Tibial nerve (tissue), 4 donors: ENCODE data around the gene HTR1D. TPM values are rescaled to one million over a fixed set of nuclear protein-coding genes. Genes with fewer than 3 reads are reported as not detected.

ENCODE experiments used
- DNase-seq, 2 donors: peaks; one replicate each; pipeline ENCODE4 v3.0.0-alpha.2; 2019; ENCODE audit warnings: low spot score in 2 of 2
- H3K27ac ChIP-seq, 4 donors: fragments of 200-600 bp; sonication (generic) in 3 of 4; one replicate each; pipeline ENCODE4 v1.5.1; 2017 to 2019; ENCODE audit warnings: mild to moderate bottlenecking in 1 of 4
- H3K27me3 ChIP-seq, 2 donors: fragments of 200-600 bp; sonication (generic) in 1 of 2; one replicate each; pipeline versions ENCODE4 v1.5.1 to v1.6.0; 2017 to 2019
- H3K36me3 ChIP-seq, 3 donors: fragments of 200-600 bp; sonication (generic); one replicate each; pipeline ENCODE4 v1.5.1; 2018 to 2019
- H3K4me1 ChIP-seq, 4 donors: fragments of 200-600 bp; sonication (generic) in 3 of 4; one replicate each; pipeline ENCODE4 v1.5.1; 2017 to 2019
- H3K4me3 ChIP-seq, 4 donors: fragments of 200-600 bp; sonication (generic) in 3 of 4; one replicate each; pipeline ENCODE4 v1.5.1; 2017 to 2019; ENCODE audit warnings: mild to moderate bottlenecking in 1 of 4, moderate library complexity in 1 of 4
- H3K9me3 ChIP-seq, 4 donors: fragments of 200-600 bp; sonication (generic) in 3 of 4; one replicate each; pipeline ENCODE4 v1.5.1; 2017 to 2019
- CTCF ChIP-seq, 5 experiments: fragments of 200-600 bp in 3 of 5; fragments of 450-650 bp in 2 of 5; sonication (generic) in 3 of 5; IDR thresholded peaks; one replicate each; pipeline ENCODE4 v1.5.1; 2016 to 2019; ENCODE audit warnings: antibody characterized with exemption in 5 of 5, mild to moderate bottlenecking in 3 of 5, moderate library complexity in 2 of 5
- EP300 ChIP-seq, 2 donors: sonication (generic); formaldehyde crosslinking; IDR thresholded peaks; one replicate each; pipeline ENCODE4 v1.6.1; 2017; ENCODE audit warnings: antibody characterized with exemption in 2 of 2, mild to moderate bottlenecking in 1 of 2
- POLR2A ChIP-seq, 2 donors: fragments of 450-650 bp; IDR thresholded peaks; one replicate each; pipeline ENCODE4 v1.6.1; 2017; ENCODE audit warnings: antibody characterized with exemption in 2 of 2, mild to moderate bottlenecking in 2 of 2, moderate library complexity in 2 of 2
- WGBS, 2 donors: methylation state at CpG; one replicate each; pipeline ENCODE4 v1.1.5; 2018; 5-methylcytosine and 5-hydroxymethylcytosine counted together
- total RNA-seq, 4 donors: library from RNA; depleted of rRNA; stranded (reverse); fragments of >200 nt; gene quantifications; one replicate each; pipeline ENCODE4 v1.1.0, GENCODE V29; 2016

The HTR1D gene
- total RNA-seq, 4 donors from 2014 or later = 0.30 to 2.4 (median 0.63) TPM; not detected in 1

- TF ChIP-seq POLR2A (IDR thresholded peaks at IDR 0.05) (no peak), EP300 (IDR thresholded peaks at IDR 0.05) (no peak), CTCF (IDR thresholded peaks at IDR 0.05) (no peak)
- no peaks in the 10 kb centered on the region for H3K4me1 ChIP-seq
- 57% methylated on average over 6 of the region's 6 CpGs for WGBS, 2 donors
- H3K27me3 ChIP-seq = peaks cover 0 to 7% of the 10 kb centered on the region in 2 donors
- H3K36me3 ChIP-seq = no peaks in the 10 kb centered on the region
- no peaks in the 10 kb centered on the region for H3K9me3 ChIP-seq
- no peak for DNase-seq
- H3K27ac ChIP-seq = no peak overlapping the region
- no peak overlapping the region for H3K4me3 ChIP-seq
Observed at GRCh38 chr1:23249787-23250454, 32.6 kb upstream of the HTR1D start.

GRCh38 chr1:23247276-23247675 is 30.0 kb upstream of the HTR1D start:
- TF ChIP-seq CTCF (IDR thresholded peaks at IDR 0.05) (no peak), EP300 (IDR thresholded peaks at IDR 0.05) (no peak), POLR2A (IDR thresholded peaks at IDR 0.05) (no peak)
- no peak overlapping the region for H3K4me3 ChIP-seq

GRCh38 chr1:23246274-23246673 is 29.0 kb upstream of the HTR1D start:
- 74 to 80% methylated on average over 2 of the region's 2 CpGs for WGBS, 2 donors
- Histone ChIP-seq H3K36me3 (no peaks in the 10 kb centered on the region), H3K27me3 (peaks cover 0 to 7% of the 10 kb centered on the region in 2 donors), H3K4me3 (no peak overlapping the region), H3K4me1 (no peaks in the 10 kb centered on the region), H3K9me3 (no peaks in the 10 kb centered on the region), H3K27ac (no peak overlapping the region)
- no peak for DNase-seq
- TF ChIP-seq EP300 (IDR thresholded peaks at IDR 0.05) (no peak), CTCF (IDR thresholded peaks at IDR 0.05) (no peak), POLR2A (IDR thresholded peaks at IDR 0.05) (no peak)

More at GRCh38 chr1:23247276-23247675, 30.0 kb upstream of the HTR1D start:
- Histone ChIP-seq H3K9me3 (no peaks in the 10 kb centered on the region), H3K27me3 (peaks cover 0 to 7% of the 10 kb centered on the region in 2 donors), H3K36me3 (no peaks in the 10 kb centered on the region), H3K27ac (no peak overlapping the region), H3K4me1 (no peaks in the 10 kb centered on the region)
- DNase-seq = no peak
- 91 to 94% methylated on average over 6 of the region's 6 CpGs for WGBS, 2 donors

GRCh38 chr1:23244256-23244761 is 27.0 kb upstream of the HTR1D start:
- no peaks in the 10 kb centered on the region for H3K9me3 ChIP-seq
- peaks cover 0 to 7% of the 10 kb centered on the region in 2 donors for H3K27me3 ChIP-seq
- H3K4me1 ChIP-seq = no peaks in the 10 kb centered on the region
- DNase-seq = no peak
- TF ChIP-seq EP300 (IDR thresholded peaks at IDR 0.05) = no peak
- TF ChIP-seq CTCF (IDR thresholded peaks at IDR 0.05) = no peak
- no peak for TF ChIP-seq POLR2A (IDR thresholded peaks at IDR 0.05)
- no peak overlapping the region for H3K4me3 ChIP-seq
- 92 to 97% methylated on average over 7 of the region's 7 CpGs for WGBS, 2 donors
- no peak overlapping the region for H3K27ac ChIP-seq
- no peaks in the 10 kb centered on the region for H3K36me3 ChIP-seq

GRCh38 chr1:23242414-23242813 is 25.1 kb upstream of the HTR1D start:
- H3K27ac ChIP-seq = no peak overlapping the region
- H3K9me3 ChIP-seq = no peaks in the 10 kb centered on the region
- no peak overlapping the region for H3K4me3 ChIP-seq
- no peaks in the 10 kb centered on the region for H3K4me1 ChIP-seq
- TF ChIP-seq POLR2A (IDR thresholded peaks at IDR 0.05) (no peak), CTCF (IDR thresholded peaks at IDR 0.05) (no peak), EP300 (IDR thresholded peaks at IDR 0.05) (no peak)
- no peaks in the 10 kb centered on the region for H3K36me3 ChIP-seq
- no peak for DNase-seq
- WGBS, 2 donors = 86 to 90% methylated on average over 7 of the region's 7 CpGs
- H3K27me3 ChIP-seq = no peaks in the 10 kb centered on the region
